GM18867 (cell line): ENCODE measurements around the gene SAA1.

ENCODE experiments used
- ATAC-seq: cut with Tn5 transposase; IDR thresholded peaks from one replicate; pipeline ENCODE4 v1.9.1; 2021; ENCODE audit warnings: mild to moderate bottlenecking, moderate library complexity; ENCODE audit not compliant: unreplicated experiment

SAA1 gene

DNA sequence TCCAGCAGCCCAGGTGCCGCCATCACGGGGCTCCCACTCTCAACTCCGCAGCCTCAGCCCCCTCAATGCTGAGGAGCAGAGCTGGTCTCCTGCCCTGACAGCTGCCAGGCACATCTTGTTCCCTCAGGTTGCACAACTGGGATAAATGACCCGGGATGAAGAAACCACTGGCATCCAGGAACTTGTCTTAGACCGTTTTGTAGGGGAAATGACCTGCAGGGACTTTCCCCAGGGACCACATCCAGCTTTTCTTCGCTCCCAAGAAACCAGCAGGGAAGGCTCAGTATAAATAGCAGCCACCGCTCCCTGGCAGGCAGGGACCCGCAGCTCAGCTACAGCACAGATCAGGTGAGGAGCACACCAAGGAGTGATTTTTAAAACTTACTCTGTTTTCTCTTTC lies at the start of gene SAA1:
SAA1 (plus strand) TSS at position 316 of the 400 bp plus-strand sequence. CDS start 624 bp downstream, outside the sequence.
- ATAC-seq, result no peak

DNA sequence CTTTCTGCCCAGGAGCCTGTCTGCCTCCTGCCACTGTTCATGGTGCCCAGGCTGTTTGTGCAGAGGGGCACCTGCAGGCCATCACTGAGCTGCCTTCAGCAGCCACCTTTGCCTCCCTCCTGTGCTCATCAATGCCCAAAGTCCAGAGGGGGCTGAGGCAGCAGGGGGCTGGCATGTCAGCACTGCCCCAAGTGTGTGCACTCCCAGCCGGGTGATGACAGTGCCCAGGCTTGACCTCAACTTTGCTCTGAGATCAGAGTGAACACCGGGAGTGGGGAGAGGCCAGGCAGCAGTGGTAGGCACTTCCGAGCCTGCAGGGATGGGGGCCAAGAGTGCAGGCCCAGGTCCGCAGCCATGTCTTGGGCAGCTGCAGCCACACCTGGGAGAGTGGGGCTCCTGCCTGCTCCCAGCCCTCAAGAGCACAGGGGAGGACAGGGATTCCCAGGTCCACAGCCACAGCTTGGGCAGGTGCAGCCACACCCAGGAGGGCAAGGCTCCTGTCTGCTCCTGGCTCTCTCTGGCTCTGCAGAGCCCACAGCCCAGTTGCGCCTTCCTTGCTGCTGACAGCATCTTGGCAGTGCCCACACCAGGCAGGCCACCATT lies 44.7 kb upstream of the SAA1 start:
- ATAC-seq, result no peak

DNA sequence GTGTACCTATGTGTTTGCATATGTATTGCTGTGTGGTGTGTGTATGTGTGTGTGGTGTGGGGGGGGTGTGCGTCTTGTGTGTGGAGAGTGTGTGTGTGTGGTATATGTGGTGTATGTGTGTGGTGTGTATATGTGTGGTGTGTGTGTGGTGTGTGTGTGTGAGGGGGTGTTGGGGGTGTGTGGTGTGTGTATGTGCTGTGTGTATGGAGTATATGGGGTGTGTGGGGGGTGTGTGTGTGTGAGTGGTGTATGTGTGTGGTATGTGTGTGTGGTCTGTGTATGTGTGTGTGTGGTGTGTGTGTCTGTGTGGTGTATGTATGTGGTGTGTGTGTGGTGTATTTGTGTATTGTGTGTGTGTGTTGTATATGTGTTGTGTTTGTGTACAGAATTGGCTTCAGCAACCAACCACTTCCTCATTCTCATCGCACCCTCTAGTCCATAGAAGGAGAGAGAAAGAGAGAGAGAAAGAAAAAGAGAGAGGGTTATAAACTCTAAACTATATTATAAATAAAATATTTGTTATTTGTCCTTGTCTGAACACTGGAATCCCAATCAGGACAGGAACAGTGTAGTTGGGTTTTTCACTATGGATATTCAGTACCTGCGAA lies 43.1 kb upstream of the SAA1 start:
- ATAC-seq, result no peak

DNA sequence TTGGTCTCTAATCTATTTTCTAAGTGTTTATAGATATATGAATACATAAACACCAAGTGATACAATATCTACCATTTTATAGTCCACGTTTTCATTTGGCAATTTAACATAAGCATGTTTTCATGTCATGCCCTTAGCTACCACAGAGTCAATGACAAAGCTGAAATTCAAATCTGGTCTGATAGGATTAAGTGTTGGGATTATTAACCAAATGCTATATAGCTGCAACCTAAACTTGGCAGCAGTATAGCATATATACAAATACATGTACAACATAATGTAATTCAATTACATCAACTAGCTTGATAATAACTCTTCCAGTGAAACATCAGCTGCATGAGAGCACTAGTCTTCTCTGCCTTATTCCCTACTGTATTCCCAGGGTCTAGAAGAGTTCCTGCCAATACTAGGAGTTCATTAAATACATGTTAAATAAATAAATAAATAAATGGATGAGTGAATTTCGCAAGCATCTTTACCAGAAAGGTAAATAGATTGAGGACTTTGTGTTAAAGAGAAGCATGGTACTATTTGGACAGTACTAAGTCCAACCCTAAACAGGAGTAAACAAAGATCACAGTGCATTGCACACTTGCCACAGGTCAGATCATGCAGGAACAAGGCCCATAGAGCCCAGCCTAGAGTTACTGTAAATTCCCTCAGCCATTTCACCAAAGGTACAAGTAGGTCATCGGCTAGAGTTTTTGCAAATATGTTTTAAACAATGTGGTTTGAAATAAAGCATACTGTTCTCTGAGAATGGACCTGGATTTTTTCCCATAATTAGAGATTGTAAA lies 42.3 kb upstream of the SAA1 start:
- no peak for ATAC-seq

DNA sequence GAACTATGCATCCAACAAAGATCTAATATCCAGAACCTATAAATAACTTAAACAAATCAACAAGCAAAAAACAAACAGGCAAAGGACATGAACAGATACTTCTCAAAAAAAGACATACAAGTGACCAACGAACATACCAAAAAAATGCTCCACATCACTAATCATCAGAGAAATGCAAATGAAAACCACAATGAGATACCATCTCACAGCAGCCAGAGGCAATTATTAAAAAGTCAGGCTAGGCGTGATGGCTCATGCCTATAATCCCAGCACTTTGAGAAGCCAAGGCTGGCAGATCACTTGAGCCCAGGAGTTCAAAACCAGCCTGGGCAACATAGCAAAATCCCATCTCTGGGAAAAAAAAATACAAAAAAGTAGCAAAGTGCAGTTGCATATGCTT lies 40.2 kb upstream of the SAA1 start:
- ATAC-seq, result peak; percentile 35

DNA sequence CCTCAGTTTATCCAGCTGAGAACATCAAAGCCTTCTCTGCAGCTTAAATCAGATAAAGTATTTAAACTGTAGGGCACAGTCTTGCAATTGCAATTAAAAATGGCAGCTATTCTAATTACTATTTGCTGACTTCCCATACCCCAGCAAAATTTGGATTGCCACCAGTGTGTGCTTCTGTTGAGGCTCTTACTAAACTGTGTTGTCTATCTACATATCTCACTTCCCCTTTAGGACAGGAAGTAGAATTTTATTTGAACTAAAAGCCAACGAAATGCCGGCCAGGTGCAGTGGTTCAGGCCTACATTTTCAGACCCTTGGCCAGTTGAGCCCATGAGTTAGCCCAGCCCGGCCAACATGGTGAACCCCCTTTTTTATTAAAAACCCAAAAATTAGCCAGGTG lies 36.6 kb upstream of the SAA1 start:
- ATAC-seq, result peak; percentile 94

DNA sequence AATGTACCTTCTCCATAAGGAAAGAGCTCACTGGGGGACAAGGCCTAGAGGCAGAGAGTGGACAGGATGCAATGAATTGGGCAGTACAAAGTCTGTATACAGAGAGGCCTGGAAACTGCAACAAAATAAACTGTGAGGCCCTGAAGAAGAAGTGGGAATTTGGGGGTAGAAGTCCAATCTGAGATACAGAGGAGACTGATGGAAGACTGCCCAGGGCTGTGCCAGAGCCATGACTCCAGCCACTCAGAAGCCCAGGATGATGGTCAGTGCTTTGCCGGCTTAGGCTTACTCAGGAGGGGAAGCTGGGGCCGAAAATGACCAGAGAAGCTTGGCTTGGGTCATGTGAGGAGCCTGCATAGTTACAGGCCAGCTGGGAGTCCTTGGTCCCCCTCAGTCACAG lies 35.2 kb upstream of the SAA1 start:
- ATAC-seq, result no peak

DNA sequence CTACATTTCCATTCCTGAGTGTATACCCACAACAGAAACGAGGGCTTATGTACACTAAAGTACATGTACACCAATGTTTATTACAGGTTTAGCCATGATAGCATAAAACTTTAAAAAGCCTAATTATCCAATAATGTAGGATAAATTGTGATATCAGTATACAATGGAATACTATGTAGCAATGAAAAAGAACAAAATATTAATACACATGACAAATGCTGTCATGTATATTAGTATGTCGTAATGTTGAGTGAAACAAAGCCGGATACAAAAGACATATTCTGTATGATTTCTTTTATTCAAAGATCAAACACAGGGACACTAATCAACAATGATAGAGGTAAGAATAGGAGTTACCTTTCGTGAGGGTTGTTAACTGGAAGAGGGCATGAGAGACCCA lies 32.2 kb upstream of the SAA1 start:
- no peak for ATAC-seq

DNA sequence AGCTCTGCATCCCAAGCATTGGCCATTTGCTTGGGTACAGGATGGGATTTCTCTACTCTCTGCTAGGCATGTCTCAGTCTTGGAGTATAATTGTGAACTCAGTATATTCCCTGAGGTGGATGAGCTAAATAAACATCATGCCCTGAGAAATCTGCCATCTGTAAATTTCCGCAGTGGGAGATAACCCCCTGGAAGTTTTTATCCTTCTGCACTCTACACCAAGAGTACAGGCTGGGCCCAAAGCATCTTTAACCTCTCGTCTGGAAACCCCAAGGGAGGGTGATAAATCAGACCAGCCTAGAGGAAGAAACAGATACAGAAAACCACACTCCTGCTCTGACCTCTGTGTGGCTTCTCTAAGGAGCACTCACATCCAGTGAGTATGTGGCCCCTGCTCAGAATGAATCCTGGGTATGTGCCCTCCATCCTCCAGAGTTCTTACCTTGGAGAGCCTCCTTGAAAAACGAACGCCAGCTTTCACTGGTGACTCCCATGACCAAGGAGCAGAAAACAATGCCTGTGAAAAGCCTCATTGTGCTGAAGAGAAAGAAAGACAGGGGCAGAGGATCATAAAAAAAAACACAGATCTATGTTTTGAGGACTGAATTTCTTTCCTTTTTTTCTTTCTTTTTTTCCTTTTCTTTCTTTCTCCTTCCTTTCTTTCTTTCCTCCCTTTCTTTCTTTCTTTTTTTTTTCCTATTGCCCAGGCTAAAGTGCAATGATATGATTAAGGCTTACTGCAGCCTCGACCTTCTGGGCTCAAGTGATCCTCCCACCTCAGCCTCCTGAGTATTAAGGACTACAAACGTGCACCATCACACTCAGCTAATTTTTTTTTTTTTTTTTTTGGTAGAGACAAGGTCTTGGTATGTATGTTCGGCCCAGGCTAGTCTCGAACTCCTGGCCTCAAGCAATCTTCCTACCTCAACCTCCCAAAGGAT lies 30.4 kb upstream of the SAA1 start:
- ATAC-seq, result no peak

DNA sequence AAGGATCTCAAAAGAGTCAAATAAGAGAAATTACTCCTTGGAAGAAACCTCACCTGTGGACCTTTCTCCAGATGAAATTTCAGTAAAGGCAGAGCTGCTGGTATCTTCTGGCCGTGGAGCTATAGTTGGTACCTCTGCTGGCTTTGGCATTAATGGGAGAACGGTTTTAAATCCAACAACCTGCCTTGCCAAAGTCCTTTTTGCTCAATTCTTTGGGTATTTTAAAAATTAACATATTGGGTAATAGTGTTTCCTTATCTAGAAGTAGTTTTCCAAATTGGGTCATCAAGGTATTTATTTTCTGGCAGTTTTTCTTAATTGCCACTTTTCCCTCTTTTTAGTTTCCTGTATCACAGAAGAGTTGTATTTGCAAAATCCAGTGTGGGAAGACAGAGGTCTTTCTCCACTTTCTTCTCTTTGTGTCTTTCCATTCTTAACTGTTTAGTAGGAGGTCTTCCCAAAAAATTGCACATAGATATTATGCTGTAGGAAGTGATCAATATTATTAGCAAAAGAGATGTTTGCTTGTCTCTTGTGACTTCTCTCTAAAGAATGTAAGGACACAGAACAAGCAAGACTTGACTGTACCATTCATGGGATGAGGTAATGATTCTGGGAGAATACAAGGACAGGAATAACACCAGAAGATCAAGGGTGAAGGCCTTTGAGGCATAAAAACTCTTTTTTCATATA lies 29.3 kb upstream of the SAA1 start, which contains the start of gene SAA4:
SAA4 (minus strand) TSS at position 139 of the 693 bp plus-strand sequence. CDS start 876 bp downstream, outside the sequence.
- ATAC-seq, result no peak

DNA sequence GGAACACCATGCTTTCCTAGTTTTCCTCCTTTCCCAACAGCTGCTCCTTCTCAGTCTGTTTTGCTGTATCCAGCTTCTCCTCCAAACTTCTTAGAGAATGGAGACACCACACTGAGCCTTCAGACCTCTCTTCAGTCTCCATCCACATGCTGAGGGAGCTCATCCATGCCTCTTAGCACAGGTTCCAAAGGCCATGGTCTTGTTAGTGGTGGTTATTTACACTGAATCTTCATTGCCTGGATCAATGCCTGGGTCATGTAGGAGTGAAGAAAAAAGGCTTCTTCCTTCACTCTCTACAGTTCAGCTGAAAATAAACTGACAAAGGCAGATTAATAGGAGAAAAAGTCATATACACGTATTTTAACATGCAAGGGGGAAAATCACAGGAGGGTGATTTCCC lies 26.4 kb upstream of the SAA1 start:
- ATAC-seq, result no peak

DNA sequence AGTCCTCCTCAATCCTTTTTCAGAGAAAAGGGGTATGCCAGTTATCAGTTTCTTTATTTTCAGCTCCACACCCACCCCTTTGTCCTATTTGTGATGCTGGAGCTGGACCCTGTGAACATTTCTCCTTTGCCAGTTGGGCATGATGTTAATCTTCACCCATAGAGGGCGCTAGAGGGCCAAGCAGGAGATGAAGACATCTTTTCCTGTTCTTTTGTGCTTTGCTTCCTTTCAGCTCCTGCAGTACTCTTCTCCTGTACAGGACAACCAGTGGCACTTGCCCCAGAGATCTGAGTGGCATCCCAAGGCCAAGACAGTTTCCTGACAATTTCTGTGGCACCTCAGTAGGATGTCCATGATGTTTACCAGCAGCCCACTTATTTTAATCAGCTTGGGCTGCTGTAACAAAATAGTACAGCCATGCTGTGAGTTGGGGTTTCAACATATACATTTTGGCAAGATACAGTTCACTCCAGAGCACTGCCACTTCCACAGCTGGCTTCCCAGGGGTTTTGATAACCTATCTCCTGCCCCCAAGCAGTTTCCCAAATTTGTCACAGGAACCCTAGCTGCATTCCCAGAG lies 22.2 kb upstream of the SAA1 start:
- no peak for ATAC-seq

DNA sequence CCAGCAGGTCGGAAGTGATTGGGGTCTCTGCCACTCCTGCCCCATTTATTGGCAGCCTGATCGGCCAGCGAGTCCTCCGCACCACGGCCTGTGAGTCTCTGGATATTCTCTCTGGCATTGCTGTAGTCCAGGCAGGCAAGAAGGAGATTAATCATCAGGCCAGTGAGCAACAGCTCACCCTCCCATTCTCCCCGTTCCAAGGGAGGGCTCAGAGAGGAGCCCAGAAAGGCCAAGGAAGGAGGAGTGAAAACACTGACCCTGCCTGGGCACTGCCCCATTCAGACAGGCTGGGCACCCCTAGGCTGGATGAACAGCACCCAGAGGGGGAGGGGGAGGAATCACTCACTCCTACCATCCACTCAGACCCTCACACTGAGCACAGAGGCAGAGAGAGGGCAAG lies 20.7 kb upstream of the SAA1 start:
- no peak for ATAC-seq

DNA sequence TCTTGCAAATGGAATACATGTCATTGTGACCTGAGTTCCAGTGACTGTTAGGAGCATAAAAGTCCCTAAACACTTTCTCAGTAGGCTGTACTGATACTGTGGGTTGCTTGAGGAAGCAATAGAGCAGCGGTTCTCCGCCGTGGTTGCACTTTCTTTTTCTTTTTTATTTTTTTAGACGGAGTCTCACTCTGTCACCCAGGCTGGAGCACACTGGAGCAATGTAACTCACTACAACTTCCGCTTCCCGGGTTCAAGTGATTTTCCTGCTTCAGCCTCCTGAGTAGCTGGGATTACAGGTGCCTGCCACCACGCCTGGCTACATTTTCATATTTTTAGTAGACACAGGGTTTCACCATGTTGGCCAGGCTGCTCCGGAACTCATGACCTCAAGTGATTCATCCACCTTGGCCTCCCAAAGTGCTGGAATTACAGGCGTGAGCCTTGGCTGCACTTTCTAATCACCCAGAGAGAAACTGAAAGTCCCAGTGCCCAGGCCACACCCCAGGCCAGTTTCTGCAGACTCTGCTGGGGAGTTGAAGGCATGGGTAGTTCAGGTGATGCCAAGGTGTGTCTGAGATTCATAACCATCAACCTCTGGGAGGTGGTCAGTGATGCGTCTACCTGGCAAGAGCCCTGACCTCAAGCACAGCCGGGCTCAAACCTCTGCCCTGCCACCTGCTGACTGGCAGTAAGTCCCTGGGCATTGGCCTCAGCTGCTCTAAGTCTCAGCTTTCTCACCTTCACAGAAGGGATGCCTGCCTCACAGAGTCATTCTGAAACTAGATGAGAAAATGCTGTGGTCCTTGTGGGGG lies 19.5 kb upstream of the SAA1 start:
- peak; percentile 81 for ATAC-seq

DNA sequence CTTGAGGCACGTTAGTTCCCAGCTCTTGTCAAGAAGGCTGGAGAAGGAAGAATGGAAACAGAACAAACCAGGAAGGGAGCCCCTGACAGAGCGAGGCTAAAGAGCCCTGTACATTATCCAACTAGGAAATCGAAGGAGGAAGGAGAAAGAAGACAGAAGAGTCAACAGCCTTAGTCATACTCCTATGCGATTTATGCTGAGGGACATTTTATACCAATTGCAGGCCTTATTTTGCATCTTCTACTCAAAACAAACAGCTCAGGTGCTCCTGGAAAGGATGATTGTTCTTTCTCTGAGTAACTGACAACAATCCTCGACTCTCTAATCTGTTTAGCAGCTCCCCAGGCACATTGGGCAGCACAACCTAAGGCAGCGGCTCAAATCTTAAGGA lies 18.9 kb upstream of the SAA1 start:
- ATAC-seq, result peak; percentile 13

DNA sequence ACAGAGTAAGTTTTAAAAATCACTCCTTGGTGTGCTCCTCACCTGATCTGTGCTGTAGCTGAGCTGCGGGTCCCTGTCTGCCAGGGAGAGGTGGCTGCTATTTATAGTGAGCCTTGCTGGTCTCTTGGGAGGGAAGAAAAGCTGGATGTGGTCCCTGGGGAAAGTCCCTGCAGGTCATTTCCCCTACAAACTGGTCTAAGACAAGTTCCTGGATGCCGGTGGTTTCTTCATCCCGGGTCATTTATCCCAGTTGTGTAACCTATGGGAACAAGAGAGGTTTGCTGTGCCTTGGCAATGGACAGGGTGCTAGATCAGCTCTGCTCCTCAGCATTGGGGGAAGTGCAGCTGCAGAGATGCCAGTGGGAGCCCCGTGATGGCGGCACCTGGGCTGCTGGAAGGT lies 17.5 kb upstream of the SAA1 start, which contains the start of gene SAA2:
SAA2 (minus strand) TSS at position 108 of the 400 bp plus-strand sequence. CDS start 657 bp downstream, outside the sequence.
- ATAC-seq, result no peak

DNA sequence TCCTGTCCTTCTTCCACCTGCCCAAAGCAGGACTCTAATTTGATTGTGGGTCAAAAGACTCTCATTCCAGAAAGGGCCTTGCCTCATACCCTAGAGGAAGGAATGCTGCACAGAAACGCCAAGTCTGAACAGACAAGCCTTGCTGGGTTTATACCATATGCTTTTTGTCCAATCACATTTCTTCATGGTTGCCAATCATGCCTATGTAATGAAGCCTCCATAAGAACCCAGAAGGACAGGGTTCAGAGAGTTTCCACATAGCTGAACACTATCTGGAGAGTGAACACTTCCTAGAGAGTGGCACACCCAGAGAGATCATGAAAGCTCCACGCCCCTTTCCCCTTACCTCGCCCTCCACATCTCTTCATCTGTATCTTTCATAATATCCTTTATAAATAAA lies 12.8 kb upstream of the SAA1 start:
- ATAC-seq, result no peak

DNA sequence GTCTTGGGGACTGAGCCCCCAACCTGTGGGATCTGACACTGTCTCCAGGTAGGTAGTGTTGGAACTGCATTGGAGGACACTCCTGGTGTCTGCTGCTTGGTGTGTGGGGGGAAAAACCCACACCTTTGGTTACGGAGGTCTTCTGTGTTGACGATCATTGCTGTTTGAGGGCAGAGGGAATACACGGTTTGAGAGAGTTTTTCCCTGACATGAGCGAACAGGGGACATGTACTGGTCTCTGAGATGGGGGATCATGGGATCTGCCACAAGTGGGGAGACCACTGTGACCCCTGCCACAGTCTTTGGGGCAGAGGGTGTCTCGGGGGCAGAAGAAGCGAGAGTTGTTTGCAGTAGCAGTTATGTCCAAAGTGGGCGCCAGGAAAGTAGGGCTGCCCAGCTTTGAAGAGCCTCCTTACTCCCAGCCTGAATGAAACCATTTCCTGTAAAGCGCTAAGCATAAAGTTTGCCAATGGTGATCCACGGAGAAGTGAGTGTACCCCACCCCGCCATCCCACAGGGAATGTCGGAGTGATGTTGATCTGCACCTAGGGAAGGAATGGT lies 12.2 kb upstream of the SAA1 start:
- ATAC-seq, result no peak
